HL-60 (cell line): ENCODE measurements around the gene SAMSN1.

Experiments used
- DNase-seq, 2 experiments: peaks; one replicate each; pipeline ENCODE4 v3.0.0-alpha.2; 2010 to 2020; ENCODE audit warnings: low read depth in 1 of 2, low spot score in 1 of 2
- H3K27ac ChIP-seq: fragments of 250-450 bp; sonication (Bioruptor Pico); replicated peaks from 2 replicates; pipeline ENCODE4 v1.5.1; 2020; ENCODE audit warnings: mild to moderate bottlenecking, moderate library complexity
- H3K27me3 ChIP-seq: fragments of 250-450 bp; sonication (Bioruptor Pico); 2 replicates; pipeline ENCODE4 v1.5.1; 2021; ENCODE audit warnings: mild to moderate bottlenecking, moderate library complexity; ENCODE audit not compliant: insufficient read depth, poor library complexity, severe bottlenecking
- H3K4me3 ChIP-seq: replicated peaks from 2 replicates; pipeline ENCODE4 v1.5.1; 2011; ENCODE audit warnings: mild to moderate bottlenecking, control low read depth, low read length; ENCODE audit not compliant: insufficient read depth
- GABPA ChIP-seq: IDR thresholded peaks from 2 replicates; pipeline ENCODE4 v1.6.1; 2012; ENCODE audit warnings: low read depth
- POLR2AphosphoS5 ChIP-seq: IDR thresholded peaks from 2 replicates; pipeline ENCODE4 v1.6.1; 2012; ENCODE audit warnings: low read depth
- SPI1 ChIP-seq: IDR thresholded peaks from 2 replicates; pipeline ENCODE4 v1.6.1; 2012; ENCODE audit warnings: low read depth, mild to moderate bottlenecking, borderline replicate concordance
- TF ChIP-seq, protein P1 (sequence below): IDR thresholded peaks from one replicate; pipeline ENCODE4 v1.5.1; 2011; ENCODE audit warnings: low read length, control low read depth, inconsistent platforms; ENCODE audit not compliant: insufficient read depth
- TF ChIP-seq, protein P2 (sequence below): IDR thresholded peaks from 2 replicates; pipeline ENCODE4 v1.6.1; 2012; ENCODE audit warnings: low read depth; ENCODE audit not compliant: insufficient replicate concordance

The SAMSN1 gene

DNA sequence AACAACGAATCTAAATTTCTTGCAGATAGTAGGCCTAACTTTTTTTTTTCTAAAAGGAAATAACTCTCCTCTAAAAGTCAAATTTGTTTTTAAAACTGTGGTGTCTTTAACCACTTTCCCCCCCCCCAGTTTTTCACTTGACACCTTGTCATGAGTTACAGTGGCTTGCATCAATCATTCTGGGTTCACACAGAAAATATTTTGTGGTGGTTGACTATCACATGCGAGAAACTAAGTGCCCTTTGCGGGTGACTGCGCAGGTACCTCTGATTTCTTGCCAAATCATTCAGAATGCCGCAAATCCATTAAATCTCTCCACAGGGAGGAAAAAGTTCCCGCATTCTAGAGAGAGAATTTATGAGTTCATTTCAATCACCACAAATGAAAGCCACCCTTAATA, 23.8 kb upstream of the SAMSN1 start:
- no peak overlapping the region for H3K27ac ChIP-seq
- no peak for DNase-seq
- no peak overlapping the region for H3K4me3 ChIP-seq
- TF ChIP-seq GABPA (no peak), POLR2AphosphoS5 (no peak), SPI1 (no peak)
- TF ChIP-seq, protein P1, sequence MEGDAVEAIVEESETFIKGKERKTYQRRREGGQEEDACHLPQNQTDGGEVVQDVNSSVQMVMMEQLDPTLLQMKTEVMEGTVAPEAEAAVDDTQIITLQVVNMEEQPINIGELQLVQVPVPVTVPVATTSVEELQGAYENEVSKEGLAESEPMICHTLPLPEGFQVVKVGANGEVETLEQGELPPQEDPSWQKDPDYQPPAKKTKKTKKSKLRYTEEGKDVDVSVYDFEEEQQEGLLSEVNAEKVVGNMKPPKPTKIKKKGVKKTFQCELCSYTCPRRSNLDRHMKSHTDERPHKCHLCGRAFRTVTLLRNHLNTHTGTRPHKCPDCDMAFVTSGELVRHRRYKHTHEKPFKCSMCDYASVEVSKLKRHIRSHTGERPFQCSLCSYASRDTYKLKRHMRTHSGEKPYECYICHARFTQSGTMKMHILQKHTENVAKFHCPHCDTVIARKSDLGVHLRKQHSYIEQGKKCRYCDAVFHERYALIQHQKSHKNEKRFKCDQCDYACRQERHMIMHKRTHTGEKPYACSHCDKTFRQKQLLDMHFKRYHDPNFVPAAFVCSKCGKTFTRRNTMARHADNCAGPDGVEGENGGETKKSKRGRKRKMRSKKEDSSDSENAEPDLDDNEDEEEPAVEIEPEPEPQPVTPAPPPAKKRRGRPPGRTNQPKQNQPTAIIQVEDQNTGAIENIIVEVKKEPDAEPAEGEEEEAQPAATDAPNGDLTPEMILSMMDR: no peak
- TF ChIP-seq, protein P2, sequence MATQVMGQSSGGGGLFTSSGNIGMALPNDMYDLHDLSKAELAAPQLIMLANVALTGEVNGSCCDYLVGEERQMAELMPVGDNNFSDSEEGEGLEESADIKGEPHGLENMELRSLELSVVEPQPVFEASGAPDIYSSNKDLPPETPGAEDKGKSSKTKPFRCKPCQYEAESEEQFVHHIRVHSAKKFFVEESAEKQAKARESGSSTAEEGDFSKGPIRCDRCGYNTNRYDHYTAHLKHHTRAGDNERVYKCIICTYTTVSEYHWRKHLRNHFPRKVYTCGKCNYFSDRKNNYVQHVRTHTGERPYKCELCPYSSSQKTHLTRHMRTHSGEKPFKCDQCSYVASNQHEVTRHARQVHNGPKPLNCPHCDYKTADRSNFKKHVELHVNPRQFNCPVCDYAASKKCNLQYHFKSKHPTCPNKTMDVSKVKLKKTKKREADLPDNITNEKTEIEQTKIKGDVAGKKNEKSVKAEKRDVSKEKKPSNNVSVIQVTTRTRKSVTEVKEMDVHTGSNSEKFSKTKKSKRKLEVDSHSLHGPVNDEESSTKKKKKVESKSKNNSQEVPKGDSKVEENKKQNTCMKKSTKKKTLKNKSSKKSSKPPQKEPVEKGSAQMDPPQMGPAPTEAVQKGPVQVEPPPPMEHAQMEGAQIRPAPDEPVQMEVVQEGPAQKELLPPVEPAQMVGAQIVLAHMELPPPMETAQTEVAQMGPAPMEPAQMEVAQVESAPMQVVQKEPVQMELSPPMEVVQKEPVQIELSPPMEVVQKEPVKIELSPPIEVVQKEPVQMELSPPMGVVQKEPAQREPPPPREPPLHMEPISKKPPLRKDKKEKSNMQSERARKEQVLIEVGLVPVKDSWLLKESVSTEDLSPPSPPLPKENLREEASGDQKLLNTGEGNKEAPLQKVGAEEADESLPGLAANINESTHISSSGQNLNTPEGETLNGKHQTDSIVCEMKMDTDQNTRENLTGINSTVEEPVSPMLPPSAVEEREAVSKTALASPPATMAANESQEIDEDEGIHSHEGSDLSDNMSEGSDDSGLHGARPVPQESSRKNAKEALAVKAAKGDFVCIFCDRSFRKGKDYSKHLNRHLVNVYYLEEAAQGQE: no peak
- H3K27me3 ChIP-seq: no peaks in the 10 kb centered on the region

DNA sequence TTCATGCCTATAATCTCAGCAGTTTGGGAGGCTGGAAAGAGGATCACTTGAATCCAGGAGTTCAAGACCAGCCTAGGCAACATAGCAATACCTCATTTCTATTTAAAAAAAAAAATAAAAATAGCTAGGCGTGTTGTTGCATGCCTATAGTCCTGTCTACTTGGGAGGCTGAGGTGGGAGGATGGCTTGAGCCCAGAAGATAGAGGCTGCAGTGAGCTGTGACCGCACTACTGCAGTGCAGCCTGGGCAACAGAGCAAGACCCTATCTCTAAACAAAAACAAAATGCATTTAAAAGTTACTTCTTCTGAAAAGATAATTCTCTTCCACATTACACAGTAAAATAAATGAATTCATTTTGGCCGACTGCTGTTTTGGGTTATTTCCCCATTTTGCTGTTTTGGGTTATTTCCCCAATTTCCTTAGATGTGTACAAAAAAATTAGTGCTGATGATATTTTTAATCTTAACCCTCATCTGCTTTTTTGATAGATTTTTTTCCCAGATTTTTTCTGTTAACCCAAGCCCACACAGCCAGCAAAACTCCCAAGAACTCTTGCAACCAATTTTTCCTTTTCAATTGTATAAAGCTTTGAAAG, 23.0 kb upstream of the SAMSN1 start:
- no peak overlapping the region for H3K4me3 ChIP-seq
- no peak overlapping the region for H3K27ac ChIP-seq
- TF ChIP-seq, protein P2: no peak
- TF ChIP-seq GABPA: no peak
- TF ChIP-seq, protein P1: no peak
- no peak for TF ChIP-seq SPI1
- TF ChIP-seq POLR2AphosphoS5: no peak
- no peaks in the 10 kb centered on the region for H3K27me3 ChIP-seq
- DNase-seq: no peak

DNA sequence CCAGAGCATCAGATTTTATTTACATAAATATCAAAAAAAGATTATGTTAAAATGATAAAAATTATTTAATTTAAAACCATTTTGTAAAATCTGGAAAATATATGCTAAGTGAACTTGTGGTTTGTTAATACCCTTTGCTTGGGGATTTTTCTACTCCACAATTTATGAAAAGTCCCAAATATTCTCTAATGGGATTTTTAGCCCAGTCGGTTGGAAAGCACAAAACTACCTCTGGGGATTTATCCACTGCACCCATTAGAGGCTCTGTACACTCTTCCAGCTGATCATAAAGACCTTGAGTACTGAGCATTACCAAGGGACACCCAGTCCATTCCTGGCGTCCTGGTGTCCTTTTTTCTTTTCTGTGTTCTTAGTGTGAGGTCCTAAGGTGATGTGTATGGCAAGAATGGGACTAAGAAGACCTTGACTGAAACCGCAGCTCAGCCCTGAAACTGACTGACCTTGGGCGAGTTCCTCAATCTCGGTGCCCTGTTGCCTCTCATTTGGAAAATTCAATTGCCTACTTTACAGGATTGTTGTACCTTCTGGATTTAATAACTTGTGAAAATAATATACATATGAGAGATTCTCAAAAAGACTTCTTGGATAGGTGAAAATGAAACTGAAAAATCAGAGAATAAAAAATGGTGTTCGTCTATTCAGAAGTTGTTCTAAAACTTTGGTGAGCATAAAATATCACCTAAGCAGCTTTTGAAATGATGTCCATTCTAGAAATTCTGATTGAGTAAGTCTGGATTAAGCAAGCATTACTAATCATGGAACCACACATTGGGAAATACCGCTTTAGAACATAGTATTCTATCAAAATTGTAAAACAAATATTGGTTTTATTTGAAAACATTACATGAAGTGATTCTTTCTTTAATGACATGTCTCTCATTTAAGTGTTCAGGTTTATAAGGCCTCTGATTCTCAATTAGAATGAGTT, 21.5 kb upstream of the SAMSN1 start:
- Histone ChIP-seq H3K27me3 (no peaks in the 10 kb centered on the region), H3K27ac (peak overlapping the region; percentile 29), H3K4me3 (no peak overlapping the region; the same call in 1 of the 2 replicates)
- TF ChIP-seq GABPA (no peak), SPI1 (peak; percentile 34; the same call in 1 of the 2 replicates)
- DNase-seq: peak in 1 of 2 experiments; percentile 36

DNA sequence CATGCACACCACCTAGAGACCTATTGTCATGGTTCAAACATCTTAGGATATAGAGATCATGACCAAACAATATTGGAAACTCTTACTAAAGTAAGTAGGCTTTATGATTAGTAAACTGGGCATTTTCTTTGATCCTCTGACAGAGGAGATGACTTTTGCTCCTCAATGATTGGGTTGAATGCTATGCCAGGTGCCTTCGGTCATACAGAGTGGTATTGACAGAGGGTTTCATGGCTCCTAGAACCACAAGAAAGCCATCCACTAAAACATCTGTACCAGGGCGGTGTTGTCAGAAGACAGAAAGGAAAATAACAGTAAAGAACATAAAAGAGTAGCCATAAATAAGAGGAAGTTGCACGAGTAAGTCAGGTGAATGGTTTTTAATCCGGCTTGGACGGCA, 20.8 kb upstream of the SAMSN1 start:
- no peak for DNase-seq
- Histone ChIP-seq H3K27me3 (no peaks in the 10 kb centered on the region), H3K4me3 (no peak overlapping the region), H3K27ac (no peak overlapping the region)
- TF ChIP-seq, protein P2: no peak
